GM10248 (cell line): ENCODE data around the gene PLA2G2A.
"Not testable (repeated sequence)": the region's sequence is repeated elsewhere in the genome, so short reads cannot be mapped to it uniquely, and the experiment has no call there.

Experiments
- CTCF ChIA-PET: fragments of 300-600 bp; sonication (Branson Sonifier 250); formaldehyde crosslinking; extraction: SDS; loops from one replicate; lab custom pipeline; 2021; ENCODE audit warnings: antibody characterized with exemption; lab: Yijun Ruan, JAX
- POLR2A ChIA-PET: fragments of 350-650 bp; sonication (Branson Sonifier 250); formaldehyde crosslinking; extraction: SDS; loops from one replicate; lab custom pipeline; 2020; ENCODE audit warnings: antibody characterized with exemption; lab: Yijun Ruan, JAX
- DNase-seq: peaks from one replicate; pipeline ENCODE4 v3.0.0; 2012; ENCODE audit errors: extremely low spot score
- TF ChIP-seq, protein P1 (sequence below): IDR thresholded peaks from 2 replicates; pipeline ENCODE4 v1.5.1; 2012; ENCODE audit warnings: mild to moderate bottlenecking, low read depth; ENCODE audit errors: extremely low read depth, missing control alignments, control extremely low read depth

The PLA2G2A gene

DNA sequence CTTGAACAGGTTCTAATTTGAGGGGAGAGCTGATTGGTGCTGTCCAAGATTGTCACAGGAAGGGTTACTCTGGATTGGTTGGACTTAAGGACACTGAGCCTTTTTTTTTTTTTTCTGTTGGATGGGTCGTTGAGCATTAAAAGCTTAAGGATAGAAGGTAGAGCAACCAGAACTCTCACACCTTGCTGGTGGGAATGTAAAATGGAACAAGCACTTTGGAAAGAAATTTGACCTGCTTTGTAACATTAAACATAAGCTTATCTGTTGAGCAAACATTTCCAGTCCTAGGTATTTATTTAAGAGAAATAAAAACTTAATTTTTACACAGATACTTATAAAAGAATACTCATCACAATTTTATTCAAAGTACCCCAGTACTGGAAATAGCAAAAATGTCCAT, 29.8 kb upstream of the PLA2G2A start:
- no peak for DNase-seq
- CTCF ChIA-PET, result interaction anchor here (0.9 to 1.1 kb wide), 2 partner anchors 24 to 92 kb away, joined by 3 read pairs; no protein-coding TSS in a partner anchor
- POLR2A ChIA-PET, result no interaction called here
- TF ChIP-seq, protein P1, sequence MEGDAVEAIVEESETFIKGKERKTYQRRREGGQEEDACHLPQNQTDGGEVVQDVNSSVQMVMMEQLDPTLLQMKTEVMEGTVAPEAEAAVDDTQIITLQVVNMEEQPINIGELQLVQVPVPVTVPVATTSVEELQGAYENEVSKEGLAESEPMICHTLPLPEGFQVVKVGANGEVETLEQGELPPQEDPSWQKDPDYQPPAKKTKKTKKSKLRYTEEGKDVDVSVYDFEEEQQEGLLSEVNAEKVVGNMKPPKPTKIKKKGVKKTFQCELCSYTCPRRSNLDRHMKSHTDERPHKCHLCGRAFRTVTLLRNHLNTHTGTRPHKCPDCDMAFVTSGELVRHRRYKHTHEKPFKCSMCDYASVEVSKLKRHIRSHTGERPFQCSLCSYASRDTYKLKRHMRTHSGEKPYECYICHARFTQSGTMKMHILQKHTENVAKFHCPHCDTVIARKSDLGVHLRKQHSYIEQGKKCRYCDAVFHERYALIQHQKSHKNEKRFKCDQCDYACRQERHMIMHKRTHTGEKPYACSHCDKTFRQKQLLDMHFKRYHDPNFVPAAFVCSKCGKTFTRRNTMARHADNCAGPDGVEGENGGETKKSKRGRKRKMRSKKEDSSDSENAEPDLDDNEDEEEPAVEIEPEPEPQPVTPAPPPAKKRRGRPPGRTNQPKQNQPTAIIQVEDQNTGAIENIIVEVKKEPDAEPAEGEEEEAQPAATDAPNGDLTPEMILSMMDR, result no peak

DNA sequence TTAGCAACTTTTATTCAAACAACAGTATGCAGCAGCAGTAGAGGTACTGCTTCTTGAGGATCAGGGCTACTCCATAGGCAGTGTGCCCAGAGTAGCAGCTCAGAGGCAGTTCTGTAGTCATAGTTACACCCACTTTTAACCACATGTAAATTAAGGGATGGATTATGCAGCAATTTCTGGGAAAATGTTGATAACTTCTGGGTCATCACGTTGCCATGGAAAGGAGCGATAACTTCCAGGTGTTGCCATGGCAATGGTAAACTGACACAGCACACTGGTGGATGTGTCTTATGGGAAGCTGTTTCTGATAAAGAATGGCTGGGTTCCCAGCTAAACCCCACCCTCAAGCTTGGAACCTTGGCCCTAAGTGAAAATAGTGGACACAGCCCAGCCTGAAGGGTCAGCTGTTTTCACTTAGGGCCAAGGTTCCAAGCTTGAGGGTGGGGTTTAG, 29.0 kb upstream of the PLA2G2A start:
- no peak for DNase-seq
- CTCF ChIA-PET, result interaction anchor here (1.1 kb wide), 1 partner anchor 93 kb away, joined by 3 read pairs; no protein-coding TSS in a partner anchor
- POLR2A ChIA-PET, result no interaction called here
- TF ChIP-seq, protein P1, result no peak

GRCh38 chr1:19998823-19999222, 19.4 kb upstream of the PLA2G2A start:
- DNase-seq, POLR2A ChIA-PET, CTCF ChIA-PET: not testable (repeated sequence)

DNA sequence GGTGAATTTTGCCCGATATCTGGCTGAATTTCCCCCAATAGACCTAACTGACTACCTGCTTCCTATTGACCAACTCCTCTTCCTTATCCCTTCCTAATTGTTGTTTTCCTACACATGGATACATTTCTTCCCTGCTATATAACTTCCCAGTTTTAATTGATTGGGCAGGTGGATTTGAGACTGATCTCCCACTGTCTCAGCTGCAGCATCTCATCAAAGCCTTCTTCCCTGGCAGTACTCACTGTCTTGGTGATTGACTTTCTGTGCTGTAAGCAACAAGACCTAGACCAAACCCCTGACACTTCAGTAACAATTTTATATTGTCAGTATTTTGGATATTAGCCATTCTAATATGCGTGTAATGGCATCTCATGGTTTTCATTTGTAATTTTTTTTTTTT, 11.3 kb upstream of the PLA2G2A start:
- ChIA-PET POLR2A (no interaction called here), CTCF (no interaction called here)
- TF ChIP-seq, protein P1, result no peak
- DNase-seq, result no peak

DNA sequence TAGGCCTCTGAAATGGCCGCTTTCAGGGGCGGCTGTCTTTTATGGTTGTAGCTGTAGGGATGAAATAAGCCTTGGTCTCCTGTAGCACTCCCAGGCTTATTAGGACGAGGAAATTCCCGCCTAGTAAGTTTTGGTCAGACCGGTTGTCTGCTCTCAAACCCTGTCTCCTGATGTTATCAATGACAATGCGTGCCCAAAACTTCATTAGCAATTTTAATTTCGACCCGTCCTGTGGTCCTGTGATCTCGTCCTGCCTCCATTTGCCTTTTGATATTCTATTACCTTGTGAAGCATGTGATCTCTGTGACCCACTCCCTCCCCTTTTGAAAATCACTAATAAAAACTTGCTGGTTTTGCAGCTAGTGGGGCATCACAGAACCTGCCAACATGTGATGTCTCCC, 10.8 kb upstream of the PLA2G2A start:
- DNase-seq, CTCF ChIA-PET, POLR2A ChIA-PET: not testable (repeated sequence)

DNA sequence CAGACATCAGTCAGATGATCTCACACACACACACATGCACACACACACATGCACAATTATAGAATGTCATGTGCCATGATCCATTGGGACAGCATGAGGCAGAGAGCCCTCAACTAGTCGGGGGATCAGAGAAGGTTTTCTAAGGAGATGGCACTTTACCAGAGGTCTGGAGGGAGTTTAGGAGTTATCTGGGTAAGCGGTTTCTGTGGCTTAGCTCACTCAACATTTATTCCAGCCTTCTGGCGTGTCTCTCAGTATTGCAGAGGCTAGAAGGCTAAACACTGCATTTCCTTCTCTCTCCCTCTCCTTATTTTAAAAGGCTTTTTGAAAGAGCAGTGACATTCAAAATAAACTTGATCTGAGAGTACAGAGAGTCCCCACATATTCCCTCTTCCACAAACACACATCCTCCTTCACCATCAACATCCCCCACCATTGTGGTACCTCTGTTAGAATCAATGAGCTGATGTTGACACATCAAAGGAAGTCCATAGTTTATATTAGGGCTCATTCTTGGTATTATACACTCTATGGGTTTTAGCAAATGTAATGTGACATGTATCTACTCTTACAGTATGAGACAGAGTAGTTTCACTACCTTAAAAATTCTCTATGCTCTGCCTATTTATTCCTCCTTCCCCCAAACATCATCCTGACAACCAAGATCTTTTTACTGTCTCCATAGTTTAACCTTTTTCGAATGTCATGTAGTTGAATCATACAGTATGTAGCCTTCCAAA, 9.0 kb upstream of the PLA2G2A start:
- ChIA-PET POLR2A (interaction anchor here (0.5 kb wide), 1 partner anchor 964 kb away, joined by 7 read pairs; no protein-coding TSS in a partner anchor), CTCF (interaction anchor here (0.9 kb wide), 1 partner anchor 13 kb away, joined by 3 read pairs; no protein-coding TSS in a partner anchor)
- TF ChIP-seq, protein P1, result no peak
- DNase-seq, result no peak

- TF ChIP-seq, protein P1, result no peak
- CTCF ChIA-PET, result no interaction called here
- POLR2A ChIA-PET, result no interaction called here
- DNase-seq, result peak; percentile 0
Observed at GRCh38 chr1:19987719-19988118, 8.3 kb upstream of the PLA2G2A start.

DNA sequence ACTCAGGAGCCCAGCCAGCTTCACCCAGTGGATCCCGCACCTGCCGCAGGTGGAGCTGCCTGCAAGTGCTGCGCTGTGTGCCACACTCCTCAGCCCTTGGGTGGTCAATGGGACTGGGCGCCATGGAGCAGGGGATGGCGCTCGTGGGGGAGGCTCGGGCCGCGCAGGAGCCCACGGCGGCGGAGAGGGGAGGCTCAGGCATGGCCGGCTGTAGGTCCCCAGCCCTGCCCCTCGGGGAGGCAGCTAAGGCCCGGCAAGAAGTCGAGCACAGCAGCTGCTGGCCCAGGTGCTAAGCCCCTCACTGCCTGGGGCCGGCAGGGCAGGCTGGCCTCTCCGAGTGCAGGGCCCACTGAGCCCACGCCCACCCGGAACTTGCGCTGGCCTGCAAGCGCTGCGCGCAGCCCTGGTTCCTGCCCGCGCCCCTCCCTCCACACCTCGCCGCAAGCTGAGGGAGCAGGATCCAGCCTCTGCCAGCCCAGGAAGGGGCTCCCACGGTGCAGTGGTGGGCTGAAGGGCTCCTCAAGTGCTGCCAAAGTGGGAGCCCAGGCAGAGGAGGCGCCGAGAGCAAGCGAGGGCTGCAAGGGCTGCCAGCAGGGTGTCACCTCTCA, 5.1 kb upstream of the PLA2G2A start:
- CTCF ChIA-PET, result interaction anchor here (1.4 kb wide), 1 partner anchor 167 kb away, joined by 4 read pairs; no protein-coding TSS in a partner anchor
- DNase-seq, POLR2A ChIA-PET: not testable (repeated sequence)
